ENCODE measurements around the gene MAML3. TPM values are rescaled to one million over a fixed set of nuclear protein-coding genes. Genes with fewer than 3 reads are reported as not detected.

Gene MAML3
- polyA plus RNA-seq, 1 donor: 17.2 TPM

GRCh38 chr4:139781066-139781465, 372.9 kb downstream of the MAML3 start:
- no peak for DNase-seq

DNA sequence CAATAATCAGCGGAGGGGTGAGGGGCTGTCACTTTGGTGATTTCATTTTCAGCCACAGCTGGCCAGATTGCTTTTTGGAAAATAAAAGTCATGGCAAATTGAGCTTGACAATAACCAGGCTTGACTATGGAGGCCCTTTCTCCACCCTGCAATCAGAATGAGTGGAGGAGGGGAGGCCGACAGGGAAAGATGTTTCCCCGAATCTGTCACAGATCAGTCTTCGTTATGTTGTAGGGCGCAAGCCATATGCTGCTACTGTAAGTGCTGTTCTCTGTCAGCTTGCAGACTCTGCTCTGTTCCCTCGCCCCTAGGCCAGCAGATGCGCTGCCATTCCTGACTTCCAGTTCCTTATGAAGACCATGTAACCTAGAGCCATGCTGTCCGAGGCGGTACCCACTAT, 374.3 kb downstream of the MAML3 start:
- DNase-seq: no peak

DNA sequence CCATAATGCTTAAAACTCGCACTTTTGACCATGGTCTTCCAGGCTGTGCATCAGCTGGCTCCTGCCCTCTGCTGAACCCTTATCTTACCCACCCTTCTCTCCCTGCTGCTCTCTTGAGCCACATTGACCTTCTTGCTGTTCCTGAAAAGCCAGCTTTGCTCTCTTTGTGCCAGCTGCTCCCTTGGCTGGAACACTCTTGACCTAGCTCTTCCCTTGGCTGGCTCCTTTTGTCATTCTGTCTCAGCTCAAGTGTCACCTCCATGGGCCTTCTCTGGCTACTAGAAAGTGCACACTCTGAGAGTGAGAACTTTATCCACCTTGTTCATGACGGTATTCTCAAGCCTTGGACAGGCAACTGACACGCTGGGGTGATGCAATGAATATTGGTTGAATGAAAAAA, 376.2 kb downstream of the MAML3 start:
- no peak for DNase-seq

- no peak for DNase-seq
Observed at GRCh38 chr4:139776235-139776634, 377.7 kb downstream of the MAML3 start.

DNA sequence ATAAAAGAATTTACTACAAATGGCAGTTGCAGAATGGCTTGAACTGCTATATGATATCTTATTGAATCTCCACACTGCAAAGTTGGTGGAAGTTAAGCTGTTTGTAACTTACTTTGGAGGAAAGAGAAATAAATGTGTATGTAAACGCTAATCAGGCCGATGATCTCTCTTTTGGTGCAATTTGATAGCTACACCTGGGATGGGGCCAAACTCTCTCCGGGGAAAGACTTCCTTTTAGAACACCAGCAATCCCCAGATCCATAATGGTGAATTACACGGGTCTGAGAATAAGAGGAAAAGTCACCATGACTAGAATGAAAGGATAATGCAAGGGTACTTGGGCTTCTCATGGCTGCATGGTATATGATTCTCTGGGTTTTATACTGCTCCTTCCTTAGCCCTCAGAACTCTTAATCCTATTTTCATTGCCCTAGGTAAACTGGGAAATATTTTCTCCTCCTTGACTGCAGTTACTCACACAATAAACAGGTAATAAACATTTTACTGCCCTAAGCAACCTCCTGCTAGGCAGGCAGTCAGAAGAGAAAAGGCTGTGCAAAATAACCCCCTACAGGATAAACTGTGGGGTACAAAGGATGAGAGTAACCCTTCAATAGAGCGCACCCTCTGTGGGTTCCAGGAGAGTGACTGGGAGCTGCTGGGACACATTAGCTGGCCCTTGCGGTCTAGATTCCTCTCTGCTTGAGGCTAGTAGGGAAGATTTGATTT, 379.1 kb downstream of the MAML3 start:
- no peak for DNase-seq

- DNase-seq: no peak
Observed at GRCh38 chr4:139773560-139774318, 380.2 kb downstream of the MAML3 start.

DNA sequence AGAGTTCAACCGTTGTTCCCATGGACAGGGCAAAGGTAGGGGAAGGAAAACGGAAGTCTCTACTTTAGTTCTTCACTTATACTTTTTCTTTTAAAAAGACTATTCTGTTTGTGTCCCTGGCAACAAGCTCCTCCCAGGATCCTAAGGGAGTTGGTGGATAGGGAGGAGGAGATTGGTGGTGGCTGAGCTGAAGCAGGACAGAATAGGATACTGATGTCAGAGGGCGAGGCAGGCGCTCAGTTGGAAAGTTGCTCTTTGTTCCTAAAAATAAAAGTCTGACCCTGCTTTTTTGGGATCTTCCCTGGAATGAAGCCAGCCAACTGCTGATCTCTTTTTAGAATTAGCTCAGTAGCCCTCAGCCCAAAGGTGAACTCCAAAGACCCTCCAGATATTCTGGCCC, 383.6 kb downstream of the MAML3 start:
- no peak for DNase-seq

DNA sequence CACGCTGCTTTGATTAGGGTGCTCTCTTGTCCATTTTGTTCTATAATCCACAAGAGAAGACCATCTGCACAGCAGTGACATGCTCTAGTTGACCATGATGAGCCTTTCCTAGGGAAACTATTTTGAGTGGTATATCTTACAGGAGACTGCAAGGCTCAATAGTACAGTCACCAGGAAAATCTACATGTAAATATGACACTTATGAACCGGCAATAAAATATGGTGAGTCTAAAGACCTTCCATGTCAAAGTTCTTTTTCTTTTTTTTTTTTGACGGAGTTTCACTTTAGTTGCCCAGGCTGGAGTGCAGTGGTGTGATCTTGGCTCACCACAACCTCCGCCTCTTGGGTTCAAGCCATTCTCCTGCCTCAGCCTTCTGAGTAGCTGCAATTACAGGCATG, 384.6 kb downstream of the MAML3 start:
- DNase-seq: no peak

GRCh38 chr4:139768896-139769295, 385.1 kb downstream of the MAML3 start:
- DNase-seq: no peak

- DNase-seq: no peak
Observed at GRCh38 chr4:139768366-139768765, 385.6 kb downstream of the MAML3 start.

- DNase-seq: no peak
Observed at GRCh38 chr4:139767585-139767984, 386.4 kb downstream of the MAML3 start.

DNA sequence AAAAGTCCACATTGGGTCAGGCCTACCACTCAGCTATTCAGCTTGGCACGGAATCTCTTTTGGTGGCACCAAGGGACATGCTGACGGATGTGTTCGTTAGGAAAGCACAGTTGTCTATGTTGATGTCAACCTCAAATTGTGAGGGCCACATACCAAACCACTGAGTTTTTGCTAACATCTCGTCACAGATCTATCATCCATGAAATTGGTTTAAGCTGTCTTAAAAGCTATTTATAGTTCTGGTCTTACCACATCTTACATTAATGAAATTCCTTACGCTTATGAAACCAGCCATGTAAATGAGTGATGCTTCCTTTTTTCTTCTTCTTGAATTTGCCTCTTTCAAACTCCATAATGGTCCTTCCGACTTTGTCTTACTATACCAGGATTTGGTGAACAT, 386.8 kb downstream of the MAML3 start:
- DNase-seq: no peak

DNA sequence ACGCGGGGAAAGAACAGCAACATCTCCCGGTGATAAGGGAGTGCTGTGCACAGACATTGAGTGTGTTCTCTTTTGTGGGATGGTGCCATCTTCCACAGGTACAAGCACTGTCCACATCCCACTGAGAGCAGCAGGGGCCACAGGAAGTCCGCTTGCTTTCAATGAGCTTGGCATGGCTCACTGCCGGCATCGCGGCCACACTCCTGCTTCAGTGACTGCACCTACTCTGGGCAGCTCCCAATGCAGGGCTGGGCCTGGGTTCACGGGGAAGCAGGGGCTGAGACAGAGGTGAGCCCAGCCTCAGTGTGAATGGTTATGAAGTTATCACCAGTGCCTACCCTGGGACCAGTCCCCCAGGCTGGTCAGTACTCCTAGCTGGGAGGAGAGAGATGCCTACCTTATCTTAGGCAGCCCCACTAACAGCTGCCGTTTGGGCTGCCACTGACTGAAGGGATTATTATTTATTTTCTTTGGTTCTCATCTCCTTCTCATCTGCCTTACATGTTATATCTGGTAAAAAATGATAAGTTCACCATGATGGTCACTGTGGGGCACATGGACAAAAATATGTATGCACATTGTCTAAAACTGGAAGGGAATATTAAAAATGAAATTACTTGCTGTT, 389.2 kb downstream of the MAML3 start:
- no peak for DNase-seq

DNA sequence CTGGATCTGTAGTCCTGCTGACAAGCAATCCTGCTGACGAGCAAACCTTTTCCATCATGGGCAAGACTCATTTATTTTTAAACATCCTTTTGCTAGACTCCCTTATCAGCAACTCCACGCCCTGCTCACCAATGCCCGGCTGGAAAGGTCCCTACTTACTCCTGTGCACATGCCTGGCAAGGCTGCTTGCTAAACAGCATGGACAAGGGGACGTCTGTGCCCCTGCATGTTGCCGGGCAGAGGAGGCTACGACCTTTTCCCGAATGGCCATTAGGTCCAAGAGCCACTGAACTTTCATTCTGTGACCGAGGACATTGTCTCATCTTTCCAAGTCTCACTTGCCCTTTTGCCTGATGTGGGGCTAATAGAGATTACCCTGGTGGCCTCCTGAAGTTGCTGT, 389.8 kb downstream of the MAML3 start:
- DNase-seq: no peak

- DNase-seq: peak; percentile 72
Observed at GRCh38 chr4:139763672-139764071, 390.3 kb downstream of the MAML3 start.

DNA sequence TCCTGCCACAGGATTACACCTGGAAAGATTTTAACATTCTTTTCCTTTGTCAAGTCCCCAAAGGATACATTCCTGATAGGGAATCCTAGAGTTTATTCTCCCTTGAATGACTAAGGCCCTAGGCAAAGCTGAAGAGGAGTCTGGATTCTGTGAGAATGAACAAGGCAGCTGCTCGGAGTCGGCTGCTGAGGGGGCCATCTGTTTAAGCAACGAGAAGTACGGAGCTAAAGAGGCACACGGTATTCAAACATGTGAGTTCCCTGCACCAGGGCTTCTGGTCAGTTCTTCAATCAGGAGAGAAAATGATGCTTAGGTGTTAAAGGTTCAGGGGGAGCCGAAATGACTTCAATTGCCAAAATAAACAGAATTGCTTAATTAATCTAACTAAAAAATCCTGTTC, 390.8 kb downstream of the MAML3 start:
- DNase-seq: no peak

DNA sequence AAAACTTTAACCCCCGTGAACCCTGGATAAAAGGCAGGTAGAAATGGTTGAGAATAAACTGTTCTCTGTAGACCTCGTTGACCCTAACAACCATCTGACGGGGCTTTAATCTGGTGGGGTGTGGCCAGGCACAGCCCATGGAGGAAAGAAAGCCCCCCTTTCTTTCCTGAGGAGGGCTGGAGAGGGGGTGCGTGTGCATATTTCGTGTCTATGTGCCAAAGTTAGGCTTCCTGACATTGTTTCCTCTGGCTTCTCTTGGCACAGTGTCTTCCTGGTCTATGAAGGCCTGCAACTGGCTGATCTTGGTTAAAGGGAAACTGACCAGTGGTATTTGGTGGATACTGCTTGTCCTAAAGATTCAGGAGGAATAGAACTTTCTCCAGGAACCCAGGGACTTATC, 391.3 kb downstream of the MAML3 start:
- no peak for DNase-seq

GRCh38 chr4:139761461-139761860, 392.5 kb downstream of the MAML3 start:
- DNase-seq: no peak

- DNase-seq: no peak
Observed at GRCh38 chr4:139760567-139760966, 393.4 kb downstream of the MAML3 start.

- DNase-seq: no peak
Observed at GRCh38 chr4:139759097-139759496, 394.9 kb downstream of the MAML3 start.

GRCh38 chr4:139756391-139757180, 397.4 kb downstream of the MAML3 start:
- no peak for DNase-seq

GRCh38 chr4:139754938-139755337, 399.0 kb downstream of the MAML3 start:
- DNase-seq: no peak

DNA sequence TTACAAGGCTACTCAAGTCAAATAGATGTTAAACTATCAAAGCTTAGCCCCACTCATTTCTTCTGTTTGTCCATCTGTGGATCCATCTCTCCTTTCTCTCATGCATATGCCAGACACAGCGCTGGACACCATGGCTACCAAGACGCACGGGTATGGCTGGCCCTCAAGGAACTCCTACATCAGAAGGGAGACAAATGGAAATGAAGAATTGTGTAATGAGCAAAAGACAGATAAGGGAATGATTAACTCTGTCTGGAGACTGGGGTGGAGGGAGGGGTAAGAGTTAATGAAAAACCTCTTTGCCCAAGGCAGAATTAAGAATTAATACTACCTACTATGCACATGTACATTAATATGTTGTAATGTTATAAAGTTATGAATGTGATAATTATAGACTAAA, 400.3 kb downstream of the MAML3 start:
- no peak for DNase-seq

All from left kidney (tissue), 2 donors.